ENCODE data around the gene SRRT. TPM values are rescaled to one million over a fixed set of nuclear protein-coding genes. Genes with fewer than 3 reads are reported as not detected.

SRRT gene
- total and polyA plus RNA-seq, 10 of the 15 experiments (the other 5 are each of a cell fraction or from before 2014, with no cell fraction given), result 11.1 to 254 (median 111) TPM

- 69% methylated on average over 7 of the region's 7 CpGs for WGBS (ENCODE audit: insufficient coverage, insufficient replicate concordance, low lambda C conversion rate, missing lambda C conversion rate)
- FAIRE-seq, result no peak
- ATAC-seq, result no peak
- RAD21 ChIA-PET (ENCODE audit: unreplicated experiment), result no interaction called here
- Histone ChIP-seq H3K9ac (ENCODE audit: control insufficient read depth, insufficient read depth, low read length) (peak overlapping the region; percentile 26), H3K4me1 (ENCODE audit: control insufficient read depth, insufficient read depth, low read length) (peaks cover 6% of the 10 kb centered on the region; the same call in 1 of the 2 replicates), H3K9me3 (replicated peaks; ENCODE audit: control insufficient read depth, insufficient read depth, low read length) (no peaks in the 10 kb centered on the region; the same call in 2 of the 3 replicates), H3K4me3 (no peak overlapping the region), H3K36me3 (ENCODE audit: control insufficient read depth in 2 of 2, insufficient read depth in 2 of 2, low read length in 1 of 2) (peaks cover 13 to 31% of the 10 kb centered on the region in 2 experiments; a peak in 3 of 4 replicates), H3K79me2 (ENCODE audit: control insufficient read depth, insufficient read depth, low read length) (peaks cover 71% of the 10 kb centered on the region), H4K20me1 (ENCODE audit: control insufficient read depth, insufficient read depth) (peaks cover 3% of the 10 kb centered on the region; the same call in 1 of the 2 replicates), H2AFZ (ENCODE audit: control insufficient read depth, low read depth, low read length) (no peak overlapping the region), H3K27me3 (replicated peaks in 1 of 2; ENCODE audit: control insufficient read depth in 2 of 2, insufficient read depth in 2 of 2, low read length in 1 of 2) (no peaks in the 10 kb centered on the region), H3K4me2 (ENCODE audit: control insufficient read depth, insufficient read depth) (peak overlapping the region; percentile 65), H3K27ac (ENCODE audit: control insufficient read depth, insufficient read depth) (no peak overlapping the region)
- intact Hi-C loops (cut with micrococcal nuclease; ENCODE audit: unreplicated experiment) (no loop called here), in situ Hi-C loops (cut with MboI) (no loop called here)
- BruUV-seq (replicated peaks), result no TSS peak
- CTCF ChIA-PET, result interaction anchor here (0.6 to 1.7 kb wide), 6 partner anchors 9 to 199 kb away, joined by 3 to 7 read pairs (median 4); partner anchors contain the start of genes SLC12A9 and UFSP1
- POLR2A ChIA-PET, result interaction anchor here (7.0 kb wide), 1 partner anchor 11 kb away, joined by 131 read pairs; the partner anchor contains the start of gene UFSP1
- SMC1A ChIA-PET (ENCODE audit: uncharacterized antibody, unreplicated experiment), result interaction anchor here (4.1 kb wide), 1 partner anchor 10 kb away, joined by 33 read pairs; the partner anchor contains the start of gene UFSP1
- DNase-seq (ENCODE audit: low read depth, low spot score), result no peak
- no peak for TF ChIP-seq NFIC (IDR thresholded peaks at IDR 0.05; ENCODE audit: low read depth, low read length)
- TF ChIP-seq TCF7 (IDR thresholded peaks at IDR 0.05; ENCODE audit: borderline replicate concordance), result no peak
- no peak for TF ChIP-seq ZNF24 (IDR thresholded peaks at IDR 0.05)
- no peak for TF ChIP-seq TBL1XR1 (IDR thresholded peaks at IDR 0.05; ENCODE audit: low read depth, low read length)
- no peak for TF ChIP-seq SIN3A (IDR thresholded peaks at IDR 0.05; ENCODE audit: low read depth, low read length)
- TF ChIP-seq RCOR1 (conservative IDR thresholded peaks at IDR 0.05; ENCODE audit: low read depth, low read length), result no peak
- TF ChIP-seq PKNOX1 (IDR thresholded peaks at IDR 0.05), result no peak
- TF ChIP-seq ZNF207 (IDR thresholded peaks at IDR 0.05; ENCODE audit: borderline replicate concordance), result no peak
- no peak for TF ChIP-seq ATF3 (IDR thresholded peaks at IDR 0.05; ENCODE audit: borderline replicate concordance, extremely low read depth, low read depth, low read length)
- no peak for TF ChIP-seq LARP7 (IDR thresholded peaks at IDR 0.05)
- TF ChIP-seq RUNX3 (IDR thresholded peaks at IDR 0.05; ENCODE audit: low read length), result no peak
- no peak for TF ChIP-seq CUX1 (IDR thresholded peaks at IDR 0.05; ENCODE audit: insufficient replicate concordance, low read depth, low read length)
- TF ChIP-seq POLR2AphosphoS2 (IDR thresholded peaks at IDR 0.05; ENCODE audit: low read depth, low read length), result no peak
- no peak for TF ChIP-seq FOXK2 (IDR thresholded peaks at IDR 0.05)
- no peak for TF ChIP-seq ATF7 (IDR thresholded peaks at IDR 0.05; ENCODE audit: low read depth)
- no peak for TF ChIP-seq HDAC6 (IDR thresholded peaks at IDR 0.05; ENCODE audit: unreplicated experiment)
- TF ChIP-seq USF1 (IDR thresholded peaks at IDR 0.05; ENCODE audit: borderline replicate concordance, extremely low read length, insufficient read depth, low read depth, low read length), result no peak
Observed at GRCh38 chr7:100878013-100878412, 3.1 kb downstream of the SRRT start.
